ENCODE data around the gene COLQ.

DNA sequence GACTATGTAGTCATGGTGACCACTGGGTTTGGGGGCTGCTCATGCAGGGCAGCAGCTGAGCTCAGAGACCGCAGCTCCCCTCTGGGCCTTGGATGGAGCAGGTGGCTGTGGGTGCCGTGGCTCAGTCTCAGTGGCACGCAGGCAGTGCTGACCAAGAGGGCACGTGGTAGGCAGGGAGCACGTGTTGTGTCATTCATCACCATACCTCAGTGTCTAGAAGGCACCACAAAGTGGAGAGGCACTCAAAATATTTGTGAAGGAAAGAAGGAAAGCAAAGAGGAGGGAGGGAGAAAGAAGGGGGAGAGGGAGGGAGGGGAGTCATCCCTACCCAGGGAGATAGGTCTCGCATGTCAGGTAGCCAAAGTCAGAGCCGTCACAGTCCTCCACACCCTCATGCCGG is 68.0 kb downstream of the COLQ start:
- TF ChIP-seq, protein P1, sequence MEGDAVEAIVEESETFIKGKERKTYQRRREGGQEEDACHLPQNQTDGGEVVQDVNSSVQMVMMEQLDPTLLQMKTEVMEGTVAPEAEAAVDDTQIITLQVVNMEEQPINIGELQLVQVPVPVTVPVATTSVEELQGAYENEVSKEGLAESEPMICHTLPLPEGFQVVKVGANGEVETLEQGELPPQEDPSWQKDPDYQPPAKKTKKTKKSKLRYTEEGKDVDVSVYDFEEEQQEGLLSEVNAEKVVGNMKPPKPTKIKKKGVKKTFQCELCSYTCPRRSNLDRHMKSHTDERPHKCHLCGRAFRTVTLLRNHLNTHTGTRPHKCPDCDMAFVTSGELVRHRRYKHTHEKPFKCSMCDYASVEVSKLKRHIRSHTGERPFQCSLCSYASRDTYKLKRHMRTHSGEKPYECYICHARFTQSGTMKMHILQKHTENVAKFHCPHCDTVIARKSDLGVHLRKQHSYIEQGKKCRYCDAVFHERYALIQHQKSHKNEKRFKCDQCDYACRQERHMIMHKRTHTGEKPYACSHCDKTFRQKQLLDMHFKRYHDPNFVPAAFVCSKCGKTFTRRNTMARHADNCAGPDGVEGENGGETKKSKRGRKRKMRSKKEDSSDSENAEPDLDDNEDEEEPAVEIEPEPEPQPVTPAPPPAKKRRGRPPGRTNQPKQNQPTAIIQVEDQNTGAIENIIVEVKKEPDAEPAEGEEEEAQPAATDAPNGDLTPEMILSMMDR (IDR thresholded peaks at IDR 0.05), result no peak
- TF ChIP-seq POLR2A (IDR thresholded peaks at IDR 0.05) (no peak), EP300 (IDR thresholded peaks at IDR 0.05) (no peak)

Data from tibial nerve (tissue), 4 donors.